T-helper 1 cell treated with Interleukin-12 subunit alpha and Interleukin-12 subunit beta and Interleukin-4 antibody, amounts not matched to agents 30 ng/mL and 1 ng/mL, for 36 hours (primary cell): ENCODE results near the gene METTL22. TPM values are rescaled to one million over a fixed set of nuclear protein-coding genes. Genes with fewer than 3 reads are reported as not detected.

Experiments used
- intact Hi-C: fragments of 100-400 bp; cut with micrococcal nuclease; formaldehyde crosslinking; loops from one replicate; pipeline ENCODE4 v1.15.1; 2024
- total RNA-seq: library from RNA; stranded (reverse); gene quantifications from 2 replicates; pipeline ENCODE4 v1.2.3, GENCODE V29; 2022

METTL22 gene
- total RNA-seq, 1 donor from 2014 or later, result 32.5 TPM

DNA sequence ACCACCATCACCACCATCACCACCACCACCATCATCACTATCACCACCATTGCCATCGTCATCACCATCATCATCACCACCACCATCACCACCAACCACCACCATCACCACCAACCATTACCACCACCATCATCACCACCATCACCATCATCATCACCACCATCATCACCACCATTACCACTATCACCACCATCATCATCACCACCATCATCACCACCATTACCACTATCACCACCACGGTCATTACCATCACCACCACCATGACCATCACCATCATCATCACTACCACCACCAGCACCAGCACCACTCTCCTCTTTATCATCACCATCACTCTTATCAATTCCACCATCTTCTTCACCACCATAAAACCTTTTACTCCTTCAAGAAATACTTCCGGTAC lies 30.0 kb upstream of the METTL22 start:
- intact Hi-C loops, result no loop called here

DNA sequence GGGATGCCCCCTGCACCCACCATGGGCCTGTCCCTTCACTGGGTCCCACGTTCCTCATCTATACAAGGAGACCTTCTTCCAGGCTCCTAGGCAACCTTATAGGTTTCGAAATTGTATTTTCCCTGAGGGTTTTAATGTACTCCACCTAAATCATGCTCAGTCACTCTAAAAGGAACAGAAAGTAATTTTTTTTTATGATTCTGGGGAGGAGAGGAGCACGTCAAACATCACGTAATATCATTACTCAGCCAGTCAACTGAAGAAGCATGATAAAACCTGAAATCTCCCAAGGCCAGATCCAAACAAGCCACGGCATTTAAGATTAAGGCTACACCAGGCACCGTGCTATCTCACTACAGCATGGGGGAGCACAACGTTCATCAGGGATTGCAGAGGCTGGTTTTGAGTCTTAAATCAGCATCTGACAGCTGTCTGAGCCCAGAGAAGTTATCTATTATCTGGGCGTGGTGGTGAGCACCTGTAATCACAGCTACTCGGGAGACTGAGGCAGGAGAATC lies 27.3 kb upstream of the METTL22 start:
- intact Hi-C loops, result no loop called here

DNA sequence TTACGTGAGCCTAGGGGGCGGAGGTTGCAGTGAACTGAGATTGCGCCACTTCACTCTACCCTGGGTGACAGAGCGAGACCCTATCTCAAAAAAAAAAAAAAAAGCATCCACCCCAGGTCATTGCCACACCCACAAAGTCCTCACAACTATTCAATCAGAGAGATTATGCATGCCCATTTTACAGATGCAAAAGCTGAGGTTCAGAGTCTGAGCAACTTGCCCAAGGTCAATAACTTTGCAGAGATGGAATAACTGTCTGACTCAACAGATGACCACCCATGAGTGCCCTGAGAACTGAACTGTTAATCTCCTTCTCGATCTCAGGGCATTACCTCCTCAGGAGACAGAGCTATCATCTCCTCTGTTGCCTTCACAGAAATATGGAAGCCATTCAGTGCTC lies 25.7 kb upstream of the METTL22 start:
- intact Hi-C loops, result no loop called here

DNA sequence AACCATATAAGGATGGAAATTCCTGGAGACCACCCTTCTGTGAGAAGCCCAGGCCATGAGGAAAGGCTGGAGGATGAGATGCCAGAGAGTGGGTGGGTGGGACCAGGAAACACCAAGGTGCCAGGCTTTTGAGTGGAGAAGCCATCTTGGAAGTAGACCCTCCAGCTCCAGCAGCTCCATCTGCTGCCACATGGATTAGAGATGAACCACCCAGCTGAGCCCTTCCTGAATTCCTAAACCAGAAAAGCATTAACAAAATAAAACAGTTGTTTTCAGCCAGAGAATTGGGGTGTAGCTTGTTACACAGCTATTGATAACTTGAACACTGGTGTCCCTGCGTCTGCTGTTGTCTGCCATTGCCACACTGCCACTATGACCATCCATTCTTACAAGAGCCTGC lies 24.9 kb upstream of the METTL22 start:
- intact Hi-C loops, result no loop called here

DNA sequence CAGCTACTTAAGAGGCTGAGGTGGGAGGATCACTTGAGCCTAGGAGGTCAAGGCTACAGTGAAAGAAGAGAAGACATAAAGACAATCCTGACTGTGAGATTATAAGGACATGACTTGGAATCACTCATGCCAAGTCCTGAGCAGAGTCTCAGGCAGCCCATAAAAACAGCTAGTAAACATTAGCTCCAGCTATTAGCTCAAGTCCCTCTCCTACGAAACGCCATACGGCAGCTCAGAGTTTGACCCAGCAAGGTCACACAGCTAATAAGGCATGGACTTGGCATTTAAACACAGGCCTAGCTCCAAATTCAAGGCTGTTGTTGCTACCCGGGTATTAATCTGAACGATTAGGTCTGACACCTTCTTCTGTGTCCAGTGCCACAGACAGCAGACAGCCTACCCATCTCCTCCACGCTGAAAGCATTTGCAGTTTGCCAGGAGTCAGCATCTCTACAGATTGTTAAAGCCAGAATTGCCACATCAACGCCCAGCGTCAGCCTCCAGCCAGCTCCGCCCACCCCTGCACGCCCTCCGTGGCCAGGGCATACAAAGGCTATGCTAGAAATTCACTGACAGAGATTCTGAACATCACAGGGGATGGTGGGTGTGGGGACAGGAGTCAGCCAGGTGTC lies 21.2 kb upstream of the METTL22 start:
- intact Hi-C loops, result no loop called here

DNA sequence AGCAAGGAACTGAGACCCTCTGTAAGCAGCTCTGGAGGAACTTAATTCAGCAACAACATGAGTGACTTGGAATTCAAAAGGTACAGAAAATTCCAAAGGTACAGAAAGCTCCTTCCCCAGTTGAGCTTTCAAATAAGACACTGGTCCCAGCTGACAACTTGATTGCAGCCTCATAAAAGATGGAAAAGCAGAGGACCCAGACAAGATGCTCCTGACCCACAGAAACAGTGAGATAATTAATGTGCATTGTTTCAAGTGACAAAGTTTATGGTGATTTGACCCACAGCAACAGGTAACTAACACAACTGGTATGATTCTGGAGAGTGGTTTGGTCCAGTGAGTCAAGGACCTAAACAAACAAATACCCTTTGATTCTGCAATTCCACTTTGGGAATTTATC lies 15.9 kb upstream of the METTL22 start:
- intact Hi-C loops, result no loop called here

DNA sequence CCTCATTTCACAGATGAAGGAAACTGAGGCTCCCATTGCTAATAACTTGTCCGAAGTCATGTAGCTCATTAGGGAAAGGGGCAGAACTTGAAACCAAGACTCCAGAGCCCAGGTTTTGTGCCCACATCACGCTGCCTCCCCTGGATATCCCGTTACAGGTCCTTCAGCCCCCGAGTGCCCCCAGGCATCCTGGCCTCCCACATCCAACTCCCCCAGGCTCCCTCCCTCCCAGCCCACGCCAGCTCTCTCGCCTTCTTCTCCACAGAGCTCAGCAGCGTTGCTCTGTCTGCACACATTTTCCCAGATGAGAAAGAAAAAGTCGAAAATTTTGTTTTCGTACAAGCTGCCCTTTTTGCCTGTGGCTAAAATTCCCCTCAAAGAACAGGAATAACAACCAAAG lies 14.3 kb upstream of the METTL22 start:
- intact Hi-C loops, result no loop called here

DNA sequence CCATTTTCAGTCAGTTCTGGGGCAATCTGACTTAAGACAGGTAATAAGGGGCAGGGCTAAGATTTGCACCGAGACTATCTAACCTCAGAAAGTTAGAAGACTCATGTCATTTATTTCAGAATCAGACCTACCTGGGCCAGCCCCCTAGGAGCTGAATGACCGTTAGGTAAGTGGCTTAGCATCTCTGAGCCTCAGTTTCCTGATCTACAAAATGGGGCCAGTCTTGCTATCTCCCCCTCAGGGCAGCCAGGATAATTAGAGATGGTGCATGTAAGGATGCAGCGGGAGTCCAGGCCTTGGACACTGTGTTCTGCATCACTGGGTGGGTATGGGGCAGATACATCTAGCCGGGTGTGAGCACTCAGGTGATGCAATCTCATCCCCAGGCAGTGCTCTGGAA lies 10.4 kb upstream of the METTL22 start:
- intact Hi-C loops, result no loop called here

DNA sequence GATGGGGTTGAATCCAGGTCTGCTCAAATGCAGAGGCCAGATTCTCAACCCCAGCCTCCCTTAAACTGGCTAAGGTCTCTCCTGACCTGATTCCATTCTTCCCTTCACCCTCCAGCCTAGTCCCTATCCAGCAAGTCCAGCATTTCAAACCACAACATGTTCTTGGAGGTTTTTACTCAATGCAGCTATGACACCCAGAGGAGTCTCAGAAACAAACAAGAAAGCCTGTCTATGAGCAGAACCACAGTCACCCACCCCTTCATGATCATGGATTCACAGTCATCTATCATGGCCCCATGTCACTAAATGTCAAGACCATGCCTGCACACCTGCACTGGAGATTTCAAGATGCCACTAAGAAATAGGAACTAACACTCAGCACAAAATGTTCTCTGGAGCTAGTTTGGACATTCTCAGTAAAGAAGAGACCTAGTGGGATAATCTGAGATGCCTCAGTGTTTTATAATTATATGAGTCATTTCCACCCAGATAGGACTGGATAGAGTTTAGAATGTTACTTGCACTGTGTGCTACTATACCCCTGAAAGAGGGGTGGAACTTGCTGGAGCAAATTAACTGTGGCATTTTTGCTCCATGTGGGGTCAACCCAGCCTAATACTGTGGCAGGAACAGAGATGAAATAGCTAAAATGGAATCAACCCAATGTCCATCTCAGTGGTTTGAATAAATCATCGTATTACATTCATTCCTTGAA lies 9.5 kb upstream of the METTL22 start:
- intact Hi-C loops, result no loop called here

DNA sequence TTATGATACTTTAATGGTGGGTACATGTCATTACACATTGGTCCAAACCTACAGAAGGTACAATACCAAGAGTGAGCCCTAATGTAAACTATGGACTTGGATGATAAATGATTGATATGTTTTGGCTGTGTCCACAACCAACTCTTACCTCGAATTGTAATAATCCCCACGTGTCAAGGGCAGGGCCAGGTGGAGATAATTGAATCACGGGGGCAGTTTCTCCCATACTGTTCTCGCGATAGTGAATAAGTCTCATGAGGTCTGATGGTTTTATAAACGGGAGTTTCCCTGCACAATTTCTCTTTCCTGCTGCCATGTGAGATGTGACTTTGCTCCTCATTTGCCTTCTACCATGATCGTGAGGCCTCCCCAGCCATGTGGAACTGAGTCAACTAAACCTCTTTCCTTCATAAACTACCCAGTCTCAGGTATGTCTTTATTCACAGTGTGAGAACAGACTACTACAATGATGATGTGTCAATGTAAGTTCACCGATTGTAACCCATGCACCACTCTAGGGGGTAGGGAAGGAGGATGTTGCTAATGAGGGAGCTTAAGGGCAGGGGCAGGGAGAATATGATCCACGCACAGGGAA lies 7.0 kb upstream of the METTL22 start:
- intact Hi-C loops, result no loop called here

DNA sequence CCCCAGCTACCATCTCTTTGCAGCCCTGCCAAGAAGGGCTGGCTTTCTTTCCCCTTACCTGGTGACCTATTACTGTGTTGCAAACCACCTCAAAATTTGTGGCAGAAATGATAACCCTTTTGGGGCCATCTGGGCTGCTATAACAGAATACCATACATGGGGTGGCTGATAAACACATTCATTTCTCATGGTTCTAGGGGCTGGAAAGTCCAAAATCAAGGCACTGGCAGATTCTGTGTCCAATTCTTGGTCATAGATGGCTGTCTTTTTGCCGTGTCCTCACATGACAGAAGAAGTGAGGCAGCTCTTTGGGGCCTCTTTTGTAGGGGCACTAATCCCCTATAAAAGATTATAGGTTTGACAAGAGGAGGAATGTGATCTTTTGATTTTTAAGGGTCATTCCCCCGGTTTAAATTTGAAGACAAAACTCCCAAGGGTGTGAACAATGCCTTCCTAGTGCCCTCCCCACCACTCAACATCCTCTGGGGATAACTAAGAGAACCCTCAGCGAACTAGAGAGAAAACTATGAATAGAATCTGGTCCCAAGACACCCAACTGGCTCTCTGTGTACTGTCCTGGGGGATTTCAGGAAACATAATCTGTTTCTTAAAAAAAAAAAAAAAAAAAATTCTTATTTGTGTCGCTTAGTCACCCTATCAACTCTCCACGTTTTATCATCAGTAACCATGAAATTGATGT lies 1.7 kb upstream of the METTL22 start:
- intact Hi-C loops, result loop anchor here (2.0 to 5.0 kb wide), 3 partner anchors 341 to 471 kb away; partner anchors contain the start of gene HAPSTR1

DNA sequence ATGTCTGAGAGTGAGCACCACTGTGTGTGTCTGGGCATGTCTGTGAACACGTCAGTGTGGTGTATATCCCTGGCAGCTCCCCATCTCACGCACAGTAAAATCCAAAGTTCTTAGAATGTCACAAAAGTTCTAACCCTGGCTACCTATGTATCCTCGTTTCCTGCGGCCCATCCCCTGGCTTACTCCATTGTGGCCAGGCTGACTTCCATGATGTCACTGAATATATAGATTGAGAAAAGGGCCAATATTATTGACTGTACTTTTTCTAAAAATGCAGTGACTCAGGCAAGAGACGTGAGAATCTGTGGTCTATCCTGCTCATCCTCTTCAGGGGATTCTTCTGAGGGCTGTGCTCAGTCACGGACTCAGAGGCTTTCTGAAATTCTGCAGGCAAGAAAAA lies 963 bp upstream of the METTL22 start:
- intact Hi-C loops, result loop anchor here (2.0 to 5.0 kb wide), 3 partner anchors 340 to 470 kb away; partner anchors contain the start of gene HAPSTR1

DNA sequence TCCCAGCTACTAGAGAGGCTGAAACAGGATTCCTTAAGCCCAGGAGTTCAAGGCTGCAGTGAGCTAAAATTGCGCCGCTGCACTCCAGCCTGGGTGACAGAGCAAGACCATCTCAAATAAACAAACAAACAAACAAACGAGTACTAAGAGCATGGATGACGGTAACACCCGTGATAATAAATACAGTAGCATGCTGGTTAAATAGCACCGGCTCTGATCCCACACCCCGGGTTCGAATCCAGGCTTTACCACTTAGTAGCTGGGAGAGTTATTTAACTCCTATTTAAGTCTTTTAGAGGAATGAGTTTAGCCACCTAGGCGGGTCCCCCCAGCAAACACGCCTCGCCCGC lies 301 bp upstream of the METTL22 start:
- intact Hi-C loops, result loop anchor here (1.0 to 5.0 kb wide), 7 partner anchors 53 to 470 kb away; partner anchors contain the start of genes ABAT, CARHSP1, HAPSTR1 and PMM2

DNA sequence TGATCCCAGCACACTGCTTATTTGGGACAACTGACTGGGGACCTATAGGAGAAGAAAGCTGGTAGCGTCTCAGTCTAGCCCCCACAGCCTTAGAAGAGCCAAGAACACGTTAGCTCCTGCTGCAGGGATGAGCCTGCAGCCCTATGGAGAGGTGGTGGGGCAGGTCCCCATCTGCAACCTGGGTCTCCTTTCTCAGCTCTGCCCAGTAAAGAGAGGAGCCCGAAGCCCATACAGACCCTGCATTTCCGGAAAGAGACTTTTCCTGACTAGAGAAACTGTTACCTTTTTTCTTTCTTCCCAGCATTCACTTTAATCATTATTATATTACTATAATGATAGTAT lies 788 bp downstream of the METTL22 start:
- intact Hi-C loops, result loop anchor here (5.0 kb wide), 1 partner anchor 455 kb away; no protein-coding TSS in a partner anchor

DNA sequence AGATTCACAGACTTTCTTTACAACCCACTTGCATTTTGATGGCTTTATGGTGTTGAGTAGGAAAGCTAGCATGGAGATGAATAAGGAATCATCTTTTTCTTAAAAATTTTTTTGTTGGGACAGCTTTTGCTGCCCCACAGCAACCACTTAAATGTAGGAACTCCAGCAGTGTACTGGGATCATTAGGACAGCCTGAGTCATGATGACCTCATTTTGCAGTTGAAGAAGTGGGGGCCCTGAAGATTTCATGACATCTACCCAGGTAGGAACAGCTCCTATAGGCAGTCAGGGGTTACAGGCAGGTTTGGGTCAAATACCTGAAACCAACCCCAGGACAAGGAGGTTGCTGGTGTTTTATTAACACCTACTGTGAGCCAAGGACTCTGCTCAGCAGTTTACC lies 2.1 kb downstream of the METTL22 start:
- intact Hi-C loops, result loop anchor here (5.0 kb wide), 1 partner anchor 454 kb away; no protein-coding TSS in a partner anchor

DNA sequence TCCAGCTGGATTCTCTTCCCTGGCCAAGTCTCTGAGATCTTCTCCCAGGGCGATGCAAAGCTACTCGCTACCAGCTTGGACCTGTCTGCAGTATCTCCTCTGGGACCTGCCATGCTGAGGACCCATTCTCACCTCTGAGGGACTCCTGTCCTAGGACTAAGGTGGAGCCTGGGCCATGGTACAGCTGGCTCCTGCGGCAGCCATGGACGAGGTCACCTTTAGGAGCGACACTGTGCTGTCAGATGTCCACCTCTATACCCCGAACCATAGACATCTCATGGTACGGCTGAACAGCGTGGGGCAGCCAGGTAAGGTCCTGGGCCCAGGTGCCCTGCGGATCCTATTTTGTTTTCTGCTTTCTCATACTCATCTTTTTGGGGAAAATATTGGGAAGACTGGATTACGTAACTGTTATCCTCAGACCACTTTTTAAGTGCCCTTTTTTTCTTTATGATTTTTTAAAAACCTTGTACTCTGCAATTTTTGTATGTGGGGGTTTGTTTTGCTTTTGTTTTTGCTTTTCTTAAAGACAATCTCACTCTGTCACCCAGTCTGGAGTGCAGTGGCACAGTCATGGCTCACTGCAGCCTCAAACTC lies 4.1 kb downstream of the METTL22 start:
- intact Hi-C loops, result no loop called here

DNA sequence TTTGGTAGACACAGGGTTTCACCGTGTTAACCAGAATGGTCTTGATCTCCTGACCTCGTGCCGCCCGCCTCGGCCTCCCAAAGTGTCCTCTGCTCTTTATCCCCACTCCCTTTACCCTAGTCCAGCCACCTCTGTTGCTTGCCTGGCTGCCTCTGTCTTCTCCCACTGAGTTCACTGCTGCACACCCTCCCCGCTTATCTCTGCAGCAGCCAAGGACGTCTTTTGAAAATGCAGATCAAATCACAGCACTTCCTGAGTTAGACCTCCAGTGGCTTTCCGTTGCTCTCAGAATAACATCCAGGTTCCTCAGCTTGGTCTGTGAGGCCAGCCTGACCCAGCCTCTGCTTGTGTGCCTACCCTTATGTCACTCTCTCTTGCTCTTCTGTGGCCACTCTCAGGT lies 5.4 kb downstream of the METTL22 start:
- intact Hi-C loops, result no loop called here

DNA sequence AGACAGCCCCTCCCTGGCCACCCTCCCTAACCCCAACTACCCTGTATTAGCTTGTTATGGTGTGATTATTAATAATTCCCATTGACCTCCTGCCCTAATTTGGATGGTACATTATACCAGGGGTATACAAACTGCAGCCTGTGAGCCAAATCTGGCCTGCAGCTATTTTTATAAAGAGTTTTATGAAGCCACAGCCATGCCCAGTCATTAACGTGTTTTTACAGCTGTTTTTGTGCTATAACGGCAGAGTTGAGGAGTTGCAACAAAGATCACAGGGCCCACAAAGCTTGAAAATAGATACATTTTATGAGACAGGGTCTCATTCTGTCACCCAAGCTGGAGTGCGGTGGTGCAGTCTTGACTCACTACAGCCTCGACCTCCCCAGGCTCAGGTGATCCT lies 6.0 kb downstream of the METTL22 start:
- intact Hi-C loops, result no loop called here

DNA sequence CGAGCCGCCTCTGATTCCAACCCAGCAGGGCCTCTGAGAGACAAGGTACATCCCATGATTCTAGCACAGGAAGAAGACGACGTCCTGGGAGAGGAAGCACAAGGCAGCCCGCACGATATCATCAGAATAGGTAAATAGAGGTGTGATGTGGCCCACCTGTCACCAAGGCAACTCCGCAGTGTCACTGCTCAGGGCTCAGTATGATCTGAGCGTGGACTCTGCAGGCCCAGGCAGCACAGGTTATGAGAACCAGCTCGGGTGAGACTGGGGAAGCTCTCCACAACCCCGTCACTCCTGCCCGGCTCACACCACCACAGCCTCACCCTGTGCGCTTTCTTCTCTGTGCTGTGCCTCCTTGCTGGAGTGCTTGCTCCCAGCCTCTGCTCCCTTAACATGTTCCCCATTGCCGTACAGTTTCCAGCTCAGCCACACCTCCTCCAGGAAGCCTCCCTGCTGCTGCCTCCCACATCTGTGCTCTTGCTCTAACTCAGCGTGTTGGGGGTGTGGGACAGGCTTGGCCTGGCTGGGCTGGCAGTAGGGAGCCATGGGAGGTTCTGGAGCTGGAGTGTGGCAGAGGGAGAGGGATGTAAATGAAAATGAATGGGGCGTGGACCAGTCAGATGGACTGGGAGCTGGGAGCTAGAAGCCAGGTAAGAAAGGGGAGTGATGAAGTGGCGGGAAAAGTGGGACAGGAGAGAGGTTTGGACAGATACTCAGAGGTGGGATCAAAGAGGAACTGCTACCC lies 7.7 kb downstream of the METTL22 start:
- intact Hi-C loops, result no loop called here

DNA sequence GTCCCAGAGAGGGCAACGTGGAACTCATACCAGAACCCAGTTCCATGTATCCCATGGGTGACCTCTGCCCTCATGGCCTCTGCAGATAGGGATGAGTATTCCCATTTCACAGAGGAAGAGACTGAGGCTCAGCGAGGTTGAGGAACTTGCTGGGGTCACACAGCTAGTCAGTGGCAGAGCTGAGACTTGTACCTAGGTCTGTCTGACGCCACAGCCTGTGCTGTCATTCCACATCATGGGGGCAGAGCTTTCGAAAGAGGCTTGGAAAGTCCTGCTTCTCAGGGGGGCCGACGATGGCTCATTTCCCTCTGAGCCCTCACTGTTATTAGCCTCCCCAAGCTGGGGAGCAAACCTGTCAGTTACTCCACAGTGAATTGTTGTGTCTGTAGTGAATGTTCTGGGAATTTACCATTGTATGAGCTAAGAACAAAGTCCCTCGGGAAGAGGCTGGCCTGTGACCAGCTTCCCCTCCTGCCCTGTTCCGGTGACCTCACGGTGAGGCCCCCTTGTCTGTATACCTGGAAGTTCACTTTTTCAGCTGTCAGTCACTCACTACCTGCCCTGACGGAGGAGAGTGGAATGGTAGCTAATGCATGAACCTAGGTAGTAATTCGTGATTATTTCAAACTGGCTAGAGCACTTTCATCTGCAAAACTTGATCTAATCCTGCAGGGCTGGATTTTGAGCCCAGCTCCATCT lies 8.9 kb downstream of the METTL22 start:
- intact Hi-C loops, result no loop called here
